HG02759 (cell line): Measurements from ENCODE around the gene DAP.
A peak's percentile ranks its signal among the peaks of the same experiment; 100 is the strongest.
"Not testable (repeated sequence)": the region's sequence is repeated elsewhere in the genome, so short reads cannot be mapped to it uniquely, and the experiment has no call there.

Experiments used
- ATAC-seq: cut with Tn5 transposase; IDR thresholded peaks from one replicate; pipeline ENCODE4 v1.9.1; 2021; ENCODE audit warnings: mild to moderate bottlenecking, moderate library complexity; ENCODE audit not compliant: unreplicated experiment

Gene DAP

GRCh38 chr5:10658265-10658664 is 102.8 kb downstream of the DAP start:
- ATAC-seq = no peak

- no peak for ATAC-seq
These were observed 104.8 kb downstream of the DAP start for GRCh38 chr5:10655972-10656830.

- ATAC-seq = no peak
These were observed 105.7 kb downstream of the DAP start for GRCh38 chr5:10655161-10655971.

DNA sequence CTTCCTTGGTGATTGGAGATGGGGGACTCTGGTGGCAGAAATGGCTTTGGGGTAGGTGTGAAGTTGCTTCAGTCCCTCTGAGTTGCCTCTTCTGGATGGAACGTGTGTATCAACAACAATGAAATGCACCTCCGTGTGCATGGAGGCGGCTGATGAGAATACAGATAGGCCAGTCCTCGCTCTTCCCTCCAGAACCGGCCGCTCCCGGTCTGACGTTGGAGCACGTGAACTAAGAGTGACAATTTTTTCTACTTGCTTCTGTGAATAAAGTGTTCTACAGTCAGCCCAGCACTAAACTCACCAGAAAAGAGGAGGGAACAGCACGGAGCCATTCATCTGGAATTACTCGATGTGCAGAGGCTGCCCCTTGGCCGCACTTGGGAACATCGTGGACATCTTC is 106.5 kb downstream of the DAP start:
- ATAC-seq = no peak

DNA sequence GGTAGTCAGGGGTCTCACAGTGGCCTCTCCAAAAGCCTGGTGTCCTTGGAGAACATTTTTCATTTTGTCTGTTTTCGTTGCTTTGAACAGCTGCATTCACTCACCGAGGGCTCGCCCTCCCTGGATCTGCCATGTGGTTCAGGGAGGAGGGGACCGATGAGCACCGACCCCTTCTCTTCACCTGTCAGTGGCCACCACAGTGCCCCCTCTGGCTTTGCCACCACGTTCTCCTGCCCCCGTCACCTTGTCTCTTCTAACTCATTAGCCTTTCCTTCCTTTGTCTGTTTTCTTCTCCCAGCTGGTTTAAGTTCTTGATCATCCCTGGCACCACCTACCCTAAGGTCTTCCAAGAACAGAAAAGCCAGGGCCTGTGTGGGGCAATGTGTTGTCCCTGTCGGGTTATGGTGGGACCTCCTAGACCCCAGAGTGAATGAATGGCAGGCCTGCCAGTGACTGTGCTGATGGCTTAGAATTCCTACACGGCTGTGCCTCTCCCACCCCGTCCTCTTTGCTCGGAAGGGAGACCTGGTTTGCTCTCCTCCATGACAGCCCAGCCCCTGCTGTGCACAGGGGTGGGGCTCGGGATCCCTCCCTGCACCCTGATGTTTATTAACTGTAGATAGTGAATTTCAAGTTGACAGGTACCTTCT is 107.2 kb downstream of the DAP start:
- ATAC-seq = no peak

GRCh38 chr5:10653043-10653442 is 108.0 kb downstream of the DAP start:
- no peak for ATAC-seq

DNA sequence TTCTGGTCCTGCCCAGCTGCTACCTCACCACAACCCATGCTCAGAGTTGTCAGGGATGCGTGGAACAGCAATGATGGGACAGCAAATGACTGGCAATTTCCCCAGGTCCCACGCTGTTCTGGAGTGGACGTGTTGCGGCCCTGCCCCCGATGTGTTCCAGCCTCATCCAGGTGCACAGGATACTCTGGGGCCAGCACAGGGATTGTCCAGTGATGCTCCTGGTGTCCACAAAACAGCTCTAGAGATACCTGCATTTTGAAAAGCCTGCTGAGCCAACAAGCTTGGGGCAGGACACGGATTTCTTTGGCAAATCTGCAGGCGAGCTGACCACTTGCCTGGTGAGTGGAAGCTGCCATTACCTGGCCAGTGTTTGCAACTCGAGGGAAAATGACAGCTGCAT is 108.4 kb downstream of the DAP start:
- no peak for ATAC-seq

DNA sequence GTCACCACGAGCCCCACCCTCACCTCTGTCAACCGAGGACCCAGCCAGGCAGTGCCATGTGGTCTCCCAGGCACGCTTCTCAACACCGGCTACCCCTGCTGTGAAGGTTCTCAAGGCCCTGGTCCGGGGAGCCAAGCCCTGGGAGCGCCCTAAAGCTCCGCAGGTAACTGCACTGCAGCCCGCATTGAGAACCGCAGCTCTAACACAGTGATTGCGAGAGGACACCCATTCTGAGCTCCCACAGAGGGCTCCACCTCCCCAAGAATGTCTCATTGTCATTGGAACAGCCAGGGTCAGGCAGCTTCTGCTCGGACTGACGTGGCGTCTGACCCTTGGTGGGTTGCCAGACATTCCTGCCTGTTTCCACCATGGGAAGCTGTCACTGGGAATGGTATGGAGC is 108.9 kb downstream of the DAP start:
- ATAC-seq = no peak

GRCh38 chr5:10649666-10650380 is 111.2 kb downstream of the DAP start:
- no peak for ATAC-seq

GRCh38 chr5:10648806-10649665 is 112.0 kb downstream of the DAP start:
- ATAC-seq = no peak

DNA sequence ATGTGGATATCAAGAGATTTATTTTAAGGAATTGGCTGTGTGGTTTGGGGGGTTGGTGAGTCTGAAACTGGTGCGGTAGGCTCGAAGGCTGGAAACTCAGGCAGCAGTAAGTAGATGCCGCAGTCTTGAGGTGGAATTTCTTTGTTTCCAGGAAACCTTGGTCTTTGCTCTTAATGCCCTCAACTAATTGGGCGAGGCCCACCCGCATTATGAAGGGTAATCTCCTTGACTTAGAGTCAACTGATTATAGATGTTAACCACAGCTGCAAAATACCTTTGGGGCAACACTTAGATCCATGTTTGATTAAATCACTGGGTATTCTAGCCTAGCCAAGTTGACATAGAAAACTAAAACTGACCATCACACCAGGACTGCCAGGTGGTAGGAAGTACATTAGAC is 113.4 kb downstream of the DAP start:
- ATAC-seq = no peak

- no peak for ATAC-seq
These were observed 115.4 kb downstream of the DAP start for GRCh38 chr5:10645671-10646070.

DNA sequence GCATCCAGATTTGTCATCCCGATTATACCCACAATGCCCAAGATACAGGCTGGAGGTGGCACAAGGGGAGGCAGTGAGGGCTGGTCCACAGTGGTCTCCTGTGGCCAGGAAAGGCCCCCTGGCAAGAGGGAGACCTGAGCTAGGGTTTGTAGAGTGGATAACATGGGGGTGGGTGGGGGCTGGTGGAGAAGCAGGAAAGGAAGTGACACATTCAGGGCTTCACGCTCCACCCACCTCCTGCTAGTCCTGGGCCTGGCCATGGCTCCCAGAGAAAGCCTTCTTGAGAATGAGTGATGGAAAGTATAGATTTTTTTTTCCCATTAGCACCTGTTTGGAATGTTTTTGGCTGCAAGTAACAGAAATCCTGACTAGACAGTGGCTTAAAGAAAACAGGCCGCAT is 115.9 kb downstream of the DAP start:
- ATAC-seq = peak; percentile 45

DNA sequence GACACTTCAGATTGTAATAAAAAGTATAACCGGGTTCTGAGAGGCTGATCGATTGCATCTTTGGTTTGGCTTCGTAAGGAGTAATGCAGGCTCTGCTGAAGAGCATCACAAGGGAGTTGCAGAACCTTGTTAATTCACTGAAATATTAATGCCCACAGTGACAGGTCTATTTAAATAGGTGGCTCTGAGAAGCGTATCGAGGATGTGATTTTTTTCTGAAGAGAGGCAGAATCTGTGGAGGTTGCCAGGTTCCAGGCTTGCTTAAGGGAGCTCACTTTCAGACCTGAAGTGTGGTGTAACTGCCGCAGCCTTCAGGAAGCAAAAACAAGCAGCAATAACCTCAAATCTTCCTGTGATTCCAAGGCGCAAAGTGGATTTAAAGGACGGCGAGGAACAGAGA is 116.8 kb downstream of the DAP start:
- ATAC-seq = no peak

DNA sequence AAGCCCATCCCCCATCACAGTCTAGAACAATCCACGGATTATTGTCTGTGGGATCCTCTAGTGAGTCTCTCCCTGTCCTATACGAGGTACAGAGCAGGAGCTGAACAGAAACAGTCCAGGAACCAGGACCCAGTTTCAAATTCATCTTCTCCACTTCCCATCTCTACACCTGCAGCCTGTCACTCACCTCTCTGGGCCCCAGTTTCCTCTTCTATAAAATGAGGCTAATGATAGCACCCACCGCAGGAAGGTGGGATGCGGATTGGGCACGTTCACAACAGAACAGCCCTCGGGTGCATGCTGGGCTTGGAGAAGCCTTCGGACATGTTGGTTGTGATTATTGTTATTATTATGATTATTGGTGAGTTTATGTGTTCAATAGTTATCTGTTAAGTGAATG is 118.7 kb downstream of the DAP start:
- ATAC-seq = no peak

- ATAC-seq = no peak
These were observed 121.1 kb downstream of the DAP start for GRCh38 chr5:10639846-10640368.

GRCh38 chr5:10638723-10639122 is 122.3 kb downstream of the DAP start:
- not testable (repeated sequence) for ATAC-seq

DNA sequence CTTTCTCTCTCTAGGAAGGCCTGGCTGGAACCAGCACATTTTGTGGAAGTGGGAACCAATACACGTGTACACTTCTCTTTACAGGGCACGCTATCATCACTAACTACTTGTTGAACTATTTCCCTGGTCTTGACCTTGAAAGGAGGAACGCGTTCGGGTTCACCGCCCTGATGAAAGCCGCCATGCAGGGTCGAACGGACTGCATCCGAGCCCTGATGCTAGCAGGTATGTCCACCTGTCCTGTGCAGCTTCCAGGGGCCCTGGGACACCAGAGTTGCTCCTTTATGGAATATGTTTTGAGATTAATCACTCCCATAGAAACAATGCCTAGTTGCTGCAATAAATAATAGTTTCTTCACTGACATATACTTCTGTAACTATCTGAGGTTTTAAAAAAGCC is 123.1 kb downstream of the DAP start:
- no peak for ATAC-seq

DNA sequence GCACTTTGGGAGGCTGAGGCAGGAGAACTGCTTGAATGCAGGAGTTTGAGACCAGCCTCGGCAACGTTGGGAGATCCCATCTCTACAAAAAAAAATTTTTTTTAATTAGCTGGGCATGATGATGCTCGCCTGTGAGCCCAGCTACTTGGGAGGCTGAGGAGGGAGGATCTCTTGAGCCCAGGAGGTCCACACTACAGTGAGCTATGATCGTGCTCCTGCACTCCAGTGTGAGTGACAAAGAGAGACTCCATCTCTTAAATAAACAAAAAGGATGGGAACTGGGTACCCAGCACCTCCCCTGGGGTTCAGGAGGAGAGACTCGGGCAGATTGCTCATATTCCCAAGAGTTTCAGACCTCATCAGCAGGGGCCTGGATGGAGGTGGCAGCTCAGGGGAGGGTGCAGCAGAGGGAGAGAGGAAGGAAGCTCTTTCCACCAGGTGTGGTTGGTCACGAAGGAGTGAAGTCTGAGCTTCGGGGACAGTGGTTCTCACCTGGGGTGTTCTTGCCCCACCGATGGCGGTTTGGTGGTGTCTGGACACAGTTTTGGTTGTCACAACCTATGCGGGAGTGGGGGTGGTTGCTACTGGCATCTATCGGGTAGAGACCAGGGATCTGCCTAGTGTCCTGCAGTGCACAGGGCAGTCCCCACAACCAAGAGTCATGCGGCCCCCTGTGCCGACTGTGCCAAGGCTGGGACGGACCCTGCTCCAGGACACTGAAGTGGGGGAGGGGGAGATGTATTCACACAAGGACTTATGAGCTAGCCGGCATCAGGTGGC is 124.5 kb downstream of the DAP start:
- no peak for ATAC-seq
